DND-41 (cell line): ENCODE measurements around the gene ZNF629.

Source experiments
- ATAC-seq: fragments of 200-7000 bp; cut with Tn5 transposase; 3 replicates; pipeline ENCODE4 v1.9.1; 2021; ENCODE audit warnings: low read depth; ENCODE audit not compliant: insufficient read depth
- DNase-seq: peaks from one replicate; pipeline ENCODE4 v3.0.0-alpha.2; 2020
- H2AFZ ChIP-seq: 2 replicates; pipeline ENCODE4 v1.6.0; 2012; ENCODE audit warnings: low read depth, low read length
- H3K27ac ChIP-seq: 2 replicates; pipeline ENCODE4 v1.5.1; 2012; ENCODE audit warnings: low read length, inconsistent platforms
- H3K27me3 ChIP-seq: fragments of 200-600 bp; sonication (generic); 2 replicates; pipeline ENCODE4 v1.6.0; 2012; ENCODE audit warnings: low read length, mild to moderate bottlenecking, inconsistent platforms; ENCODE audit not compliant: insufficient read depth, poor library complexity
- H3K36me3 ChIP-seq: 2 replicates; pipeline ENCODE4 v1.5.1; 2012; ENCODE audit warnings: low read length, inconsistent platforms; ENCODE audit not compliant: insufficient read depth
- H3K4me1 ChIP-seq: 2 replicates; pipeline ENCODE4 v1.5.1; 2012; ENCODE audit warnings: mild to moderate bottlenecking, low read length; ENCODE audit not compliant: insufficient read depth
- H3K4me2 ChIP-seq: 2 replicates; pipeline ENCODE4 v1.6.0; 2012; ENCODE audit warnings: mild to moderate bottlenecking, moderate library complexity, low read length, inconsistent platforms; ENCODE audit not compliant: insufficient read depth
- H3K4me3 ChIP-seq, 2 experiments: fragments of 200-600 bp in 1 of 2; shearing (Covaris generic) in 1 of 2; 2 replicates each; pipeline ENCODE4 v1.5.1; 2012 to 2016; ENCODE audit warnings: inconsistent platforms in 2 of 2, low read length in 2 of 2, mild to moderate bottlenecking in 2 of 2, low read depth in 1 of 2, moderate library complexity in 1 of 2
- H3K79me2 ChIP-seq: 2 replicates; pipeline ENCODE4 v1.6.0; 2012; ENCODE audit warnings: low read length, inconsistent platforms; ENCODE audit not compliant: insufficient read depth
- H3K9ac ChIP-seq: 2 replicates; pipeline ENCODE4 v1.6.0; 2012; ENCODE audit warnings: low read depth, mild to moderate bottlenecking, inconsistent platforms, low read length, moderate library complexity
- H3K9me3 ChIP-seq: 2 replicates; pipeline ENCODE4 v1.5.1; 2012; ENCODE audit warnings: low read length, moderate library complexity, mild to moderate bottlenecking, inconsistent platforms; ENCODE audit not compliant: insufficient read depth, severe bottlenecking
- H4K20me1 ChIP-seq: 2 replicates; pipeline ENCODE4 v1.6.0; 2012; ENCODE audit warnings: low read length; ENCODE audit not compliant: insufficient read depth
- CTCF ChIP-seq: IDR thresholded peaks from 2 replicates; pipeline ENCODE4 v1.5.1; 2012; ENCODE audit warnings: borderline replicate concordance, low read length, moderate library complexity, mild to moderate bottlenecking; ENCODE audit not compliant: poor library complexity, severe bottlenecking; ENCODE audit errors: extremely low read depth
- EZH2 ChIP-seq: IDR thresholded peaks from 3 replicates; pipeline ENCODE4 v1.6.1; 2012; ENCODE audit warnings: borderline replicate concordance, low read depth, mild to moderate bottlenecking, moderate library complexity, low read length, inconsistent platforms; ENCODE audit not compliant: severe bottlenecking

ZNF629 gene

DNA sequence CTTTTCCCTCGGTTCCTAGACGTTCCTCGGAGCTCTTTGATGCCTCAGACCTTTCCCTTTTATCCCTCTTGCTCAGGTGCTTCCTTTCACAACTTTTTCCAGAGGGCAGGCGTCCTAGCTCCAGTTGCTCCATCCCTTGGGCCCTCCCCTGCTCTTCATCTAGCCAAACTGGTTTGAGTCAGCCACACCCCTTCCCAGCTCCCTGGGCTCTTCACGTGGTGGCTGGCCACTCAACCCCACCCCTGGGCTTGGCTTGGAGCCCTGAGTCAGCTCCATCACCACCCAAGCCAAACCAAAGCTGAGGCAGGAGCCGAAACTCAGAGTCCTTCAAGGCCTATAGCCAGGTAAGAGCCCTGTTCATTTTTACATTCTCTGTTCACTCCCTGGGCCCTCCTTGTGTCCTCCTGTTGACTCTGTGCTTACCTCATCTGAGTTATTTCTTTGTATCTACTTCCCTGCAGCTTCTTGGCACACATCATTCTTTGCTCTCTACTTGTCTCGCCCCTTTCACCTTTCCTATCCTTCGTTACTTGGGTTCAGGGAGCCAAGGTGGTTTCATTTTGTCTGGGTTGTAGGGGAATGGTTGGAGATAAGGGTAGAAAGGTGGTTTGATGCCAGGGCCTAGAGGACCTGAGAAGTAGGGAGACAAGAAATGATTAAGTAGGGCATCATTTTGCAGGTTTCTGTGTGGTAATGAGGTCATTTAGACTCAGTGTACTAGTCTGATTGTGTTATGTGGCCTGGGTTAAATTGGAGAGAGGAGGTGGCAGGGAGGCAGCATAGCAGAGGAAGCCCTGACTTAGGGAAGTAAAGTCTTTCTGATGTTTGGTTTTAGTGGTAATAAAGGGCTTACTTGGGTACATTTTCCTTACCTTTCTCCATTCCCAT lies 46.4 kb downstream of the ZNF629 start:
- no peak for ATAC-seq
- Histone ChIP-seq H3K4me1 (no peaks in the 10 kb centered on the region), H3K4me2 (no peak overlapping the region), H3K36me3 (peaks cover 79% of the 10 kb centered on the region), H3K27ac (no peak overlapping the region), H4K20me1 (peaks cover 19% of the 10 kb centered on the region), H3K79me2 (no peaks in the 10 kb centered on the region), H3K9ac (no peak overlapping the region), H2AFZ (no peak overlapping the region), H3K4me3 (no peak overlapping the region), H3K27me3 (no peaks in the 10 kb centered on the region), H3K9me3 (no peaks in the 10 kb centered on the region)
- no peak for TF ChIP-seq CTCF
- no peak for TF ChIP-seq EZH2
- no peak for DNase-seq

DNA sequence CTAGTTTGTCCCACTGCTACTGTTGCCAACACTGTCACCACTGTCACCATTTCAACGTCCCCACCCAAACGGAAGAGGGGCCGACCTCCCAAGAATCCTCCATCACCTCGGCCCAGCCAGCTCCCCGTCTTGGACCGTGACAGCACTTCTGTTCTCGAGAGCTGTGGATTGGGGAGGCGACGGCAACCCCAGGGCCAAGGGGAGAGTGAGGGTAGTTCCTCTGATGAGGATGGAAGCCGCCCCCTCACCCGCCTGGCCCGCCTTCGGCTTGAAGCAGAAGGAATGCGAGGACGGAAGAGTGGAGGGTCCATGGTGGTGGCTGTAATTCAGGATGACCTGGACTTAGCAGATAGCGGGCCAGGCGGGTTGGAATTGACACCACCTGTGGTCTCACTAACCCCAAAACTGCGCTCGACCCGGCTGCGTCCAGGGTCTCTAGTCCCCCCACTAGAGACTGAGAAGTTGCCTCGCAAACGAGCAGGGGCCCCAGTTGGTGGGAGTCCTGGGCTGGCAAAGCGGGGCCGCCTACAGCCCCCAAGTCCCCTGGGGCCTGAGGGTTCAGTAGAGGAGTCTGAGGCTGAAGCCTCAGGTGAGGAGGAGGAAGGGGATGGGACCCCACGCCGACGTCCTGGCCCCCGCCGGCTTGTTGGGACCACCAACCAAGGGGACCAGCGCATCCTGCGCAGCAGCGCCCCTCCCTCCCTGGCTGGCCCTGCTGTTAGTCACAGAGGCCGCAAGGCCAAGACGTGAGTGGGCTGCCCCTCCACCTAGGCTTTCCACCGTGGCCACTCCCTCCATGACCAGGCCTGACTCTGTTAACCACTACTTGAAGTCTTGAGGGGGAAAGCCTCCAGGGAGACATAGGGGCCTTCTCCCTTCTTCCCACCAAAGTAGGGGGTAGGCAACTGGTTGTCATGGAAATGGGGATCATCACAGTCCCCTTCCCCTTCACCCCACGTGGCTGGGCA lies 47.7 kb downstream of the ZNF629 start:
- ATAC-seq (peak; percentile 20; the same call in 2 of the 3 replicates), DNase-seq (no peak)
- no peak overlapping the region for H3K9ac ChIP-seq
- H3K36me3 ChIP-seq: peaks cover 77% of the 10 kb centered on the region
- no peak overlapping the region for H2AFZ ChIP-seq
- no peak overlapping the region for H3K27ac ChIP-seq
- H3K4me1 ChIP-seq: no peaks in the 10 kb centered on the region
- no peak overlapping the region for H3K4me3 ChIP-seq
- H3K79me2 ChIP-seq: no peaks in the 10 kb centered on the region
- no peak overlapping the region for H3K4me2 ChIP-seq
- H3K9me3 ChIP-seq: no peaks in the 10 kb centered on the region
- H4K20me1 ChIP-seq: peaks cover 19% of the 10 kb centered on the region
- TF ChIP-seq EZH2 (no peak), CTCF (no peak)
- no peaks in the 10 kb centered on the region for H3K27me3 ChIP-seq

GRCh38 chr16:30737794-30738648 lies 49.0 kb downstream of the ZNF629 start:
- no peaks in the 10 kb centered on the region for H3K79me2 ChIP-seq
- no peak for DNase-seq

More at GRCh38 chr16:30737794-30738648, 49.0 kb downstream of the ZNF629 start:
- Histone ChIP-seq H3K4me1 (no peaks in the 10 kb centered on the region), H2AFZ (no peak overlapping the region), H3K9me3 (no peaks in the 10 kb centered on the region), H3K4me2 (no peak overlapping the region), H3K27me3 (no peaks in the 10 kb centered on the region), H3K27ac (no peak overlapping the region), H4K20me1 (peaks cover 19% of the 10 kb centered on the region), H3K4me3 (no peak overlapping the region), H3K36me3 (peaks cover 82% of the 10 kb centered on the region), H3K9ac (no peak overlapping the region)
- no peak for ATAC-seq
- TF ChIP-seq CTCF (no peak), EZH2 (no peak)
